H1 (cell line): ENCODE measurements around the gene PDGFA. TPM values are rescaled to one million over a fixed set of nuclear protein-coding genes. Genes with fewer than 3 reads are reported as not detected.
A peak's percentile ranks its signal among the peaks of the same experiment; 100 is the strongest.

Experiments used
- CTCF ChIA-PET: fragments of 300-600 bp; sonication (Branson Sonifier 250); formaldehyde crosslinking; loops from one replicate; lab custom pipeline; 2021; ENCODE audit not compliant: partially characterized antibody; lab: Charles Lee
- POLR2A ChIA-PET: fragments of 300-600 bp; sonication (Branson Sonifier 250); formaldehyde crosslinking; loops from one replicate; lab custom pipeline; 2021; ENCODE audit warnings: inconsistent platforms; ENCODE audit not compliant: partially characterized antibody; lab: Charles Lee
- DNase-seq, 2 experiments: peaks; one replicate each; pipeline versions ENCODE4 v3.0.0 to v3.0.0-alpha.2; 2010 to 2022; ENCODE audit warnings: low spot score in 2 of 2, low read depth in 1 of 2, mixed read lengths in 1 of 2
- FAIRE-seq: peaks from 2 replicates; lab custom pipeline; 2011; peaks lifted over from hg19 to GRCh38; lab: Jason Lieb, UNC
- H2AFZ ChIP-seq: 2 replicates; pipeline ENCODE4 v1.8.1; 2012; ENCODE audit warnings: low read length, inconsistent platforms
- H2AK5ac ChIP-seq: 2 replicates; pipeline ENCODE4 v1.6.1; 2013; ENCODE audit warnings: low read depth, low read length
- H2BK120ac ChIP-seq: replicated peaks from 2 replicates; pipeline ENCODE3; 2013; ENCODE audit warnings: low read depth, low read length, inconsistent platforms
- H2BK12ac ChIP-seq: 2 replicates; pipeline ENCODE4 v1.6.1; 2013; ENCODE audit warnings: low read depth, low read length
- H2BK15ac ChIP-seq: 2 replicates; pipeline ENCODE4 v1.6.1; 2013; ENCODE audit warnings: low read length
- H2BK20ac ChIP-seq: 2 replicates; pipeline ENCODE4 v1.6.1; 2013; ENCODE audit warnings: low read length
- H2BK5ac ChIP-seq: 2 replicates; pipeline ENCODE4 v1.6.1; 2013; ENCODE audit warnings: low read depth, low read length
- H3K14ac ChIP-seq: 2 replicates; pipeline ENCODE4 v1.6.1; 2013; ENCODE audit warnings: inconsistent platforms; ENCODE audit not compliant: insufficient read length
- H3K18ac ChIP-seq: 2 replicates; pipeline ENCODE4 v1.6.1; 2013; ENCODE audit warnings: low read length; ENCODE audit errors: extremely low read depth
- H3K23ac ChIP-seq: 2 replicates; pipeline ENCODE4 v1.6.1; 2013; ENCODE audit warnings: inconsistent platforms; ENCODE audit not compliant: insufficient read length
- H3K23me2 ChIP-seq: 2 replicates; pipeline ENCODE4 v1.6.1; 2013; ENCODE audit warnings: low read depth, low read length
- H3K27ac ChIP-seq: 2 replicates; pipeline ENCODE4 v1.6.1; 2011; ENCODE audit warnings: low read depth, low read length, inconsistent platforms
- H3K27me3 ChIP-seq, 4 experiments: replicated peaks in 1 of 4; 1 replicate in 1 of 4; 2 replicates in 3 of 4; pipeline versions ENCODE4 v1.6.1 to v1.8.1; 2011 to 2013; ENCODE audit warnings: low read length in 3 of 4, mild to moderate bottlenecking in 3 of 4, inconsistent platforms in 2 of 4, mixed read lengths in 2 of 4, moderate library complexity in 1 of 4; ENCODE audit not compliant: control insufficient read depth in 3 of 4, insufficient read depth in 3 of 4; ENCODE audit errors: extremely low read depth in 1 of 4
- H3K36me3 ChIP-seq, 4 experiments: 2 replicates each; pipeline versions ENCODE4 v1.6.1 to v1.8.1; 2011 to 2013; ENCODE audit warnings: mild to moderate bottlenecking in 4 of 4, low read length in 3 of 4, moderate library complexity in 2 of 4, control low read depth in 1 of 4, inconsistent platforms in 1 of 4; ENCODE audit not compliant: insufficient read depth in 4 of 4, control insufficient read depth in 2 of 4
- H3K4ac ChIP-seq: replicated peaks from 2 replicates; pipeline ENCODE3; 2013; ENCODE audit warnings: low read length, low read depth, mixed read lengths, inconsistent platforms; ENCODE audit not compliant: insufficient read length
- H3K4me1 ChIP-seq, 4 experiments: replicated peaks in 1 of 4; 1 replicate in 1 of 4; 2 replicates in 3 of 4; pipeline versions ENCODE4 v1.6.1 to v1.8.1; 2011 to 2013; ENCODE audit warnings: low read length in 3 of 4, inconsistent platforms in 2 of 4, mixed read lengths in 1 of 4; ENCODE audit not compliant: insufficient read depth in 4 of 4, control insufficient read depth in 3 of 4
- H3K4me2 ChIP-seq, 2 experiments: 2 replicates each; pipeline versions ENCODE4 v1.6.1 to v1.8.1; 2011 to 2013; ENCODE audit warnings: low read depth in 2 of 2, low read length in 2 of 2, control low read depth in 1 of 2, inconsistent platforms in 1 of 2, mild to moderate bottlenecking in 1 of 2; ENCODE audit not compliant: insufficient read depth in 1 of 2
- H3K4me3 ChIP-seq, 4 experiments: fragments of 200-600, 300-600 bp in 1 of 4; sonication (generic), shearing (Covaris generic), sonication (Bioruptor Twin) in 1 of 4; 2 replicates each; pipeline versions ENCODE4 v1.5.1 to v1.8.1; 2011 to 2016; ENCODE audit warnings: low read length in 4 of 4, low read depth in 3 of 4, control low read depth in 2 of 4, inconsistent platforms in 2 of 4, mild to moderate bottlenecking in 2 of 4, mixed read lengths in 1 of 4, moderate library complexity in 1 of 4; ENCODE audit not compliant: insufficient read depth in 2 of 4; ENCODE audit errors: extremely low read depth in 1 of 4
- H3K56ac ChIP-seq: replicated peaks from 2 replicates; pipeline ENCODE3; 2013; ENCODE audit warnings: low read depth, mild to moderate bottlenecking, mixed read lengths, low read length, inconsistent platforms; ENCODE audit not compliant: insufficient read length
- H3K79me1 ChIP-seq: 2 replicates; pipeline ENCODE4 v1.6.1; 2013; ENCODE audit warnings: low read depth, low read length, control low read depth
- H3K79me2 ChIP-seq, 2 experiments: 2 replicates each; pipeline versions ENCODE4 v1.6.1 to v1.8.1; 2012 to 2013; ENCODE audit warnings: low read length in 2 of 2, mild to moderate bottlenecking in 2 of 2, inconsistent platforms in 1 of 2; ENCODE audit not compliant: insufficient read depth in 2 of 2, control insufficient read depth in 1 of 2
- H3K9ac ChIP-seq, 4 experiments: replicated peaks in 1 of 4; 1 replicate in 1 of 4; 2 replicates in 3 of 4; pipeline versions ENCODE4 v1.6.1 to v1.8.1; 2011 to 2013; ENCODE audit warnings: low read depth in 3 of 4, low read length in 3 of 4, control low read depth in 2 of 4, mild to moderate bottlenecking in 2 of 4, moderate library complexity in 2 of 4, inconsistent platforms in 1 of 4; ENCODE audit errors: extremely low read depth in 1 of 4
- H3K9me3 ChIP-seq, 2 experiments: 2 replicates each; pipeline versions ENCODE4 v1.6.1 to v1.8.1; 2012 to 2013; ENCODE audit warnings: mild to moderate bottlenecking in 2 of 2, moderate library complexity in 2 of 2, control low read depth in 1 of 2, inconsistent platforms in 1 of 2, low read depth in 1 of 2, low read length in 1 of 2, mixed read lengths in 1 of 2; ENCODE audit not compliant: insufficient read depth in 2 of 2
- H4K20me1 ChIP-seq, 2 experiments: replicated peaks in 1 of 2; 2 replicates each; pipeline versions ENCODE3 to v1.8.1; 2011 to 2013; ENCODE audit warnings: inconsistent platforms in 2 of 2, low read length in 2 of 2, mild to moderate bottlenecking in 1 of 2; ENCODE audit not compliant: insufficient read depth in 2 of 2, control insufficient read depth in 1 of 2
- H4K5ac ChIP-seq: 2 replicates; pipeline ENCODE4 v1.6.1; 2013; ENCODE audit warnings: low read length, low read depth, mixed read lengths, inconsistent platforms; ENCODE audit not compliant: insufficient read length
- H4K8ac ChIP-seq: 2 replicates; pipeline ENCODE4 v1.8.0; 2013; ENCODE audit warnings: mild to moderate bottlenecking, moderate library complexity, low read length, inconsistent platforms; ENCODE audit not compliant: insufficient read depth; ENCODE audit errors: extremely low read depth
- H4K91ac ChIP-seq: replicated peaks from 2 replicates; pipeline ENCODE3; 2013; ENCODE audit warnings: low read length, mixed read lengths, inconsistent platforms; ENCODE audit not compliant: insufficient read length
- ASH2L ChIP-seq: fragments of 200-600, 300-600 bp; sonication (generic); IDR thresholded peaks from one replicate; pipeline ENCODE4 v1.7.1; 2017; ENCODE audit warnings: low read length
- CBX8 ChIP-seq: fragments of 300-800, 300-1000 bp; sonication (generic); IDR thresholded peaks from 2 replicates; pipeline ENCODE4 v1.7.1; 2016; ENCODE audit warnings: low read depth, low read length, borderline replicate concordance
- CHD2 ChIP-seq: IDR thresholded peaks from 2 replicates; pipeline ENCODE4 v1.6.1; 2012; ENCODE audit warnings: low read length, improper control_type of control experiment
- SP4 ChIP-seq: IDR thresholded peaks from 2 replicates; pipeline ENCODE4 v1.6.1; 2012; ENCODE audit warnings: low read length, inconsistent platforms
- WGBS, 2 experiments: shearing (Covaris generic) in 1 of 2; methylation state at CpG; one replicate each; pipeline versions ENCODE4 v1.1.6 to v1.1.7; 2013 to 2015; ENCODE audit warnings: low lambda C conversion rate in 2 of 2, mixed read lengths in 2 of 2, inconsistent platforms in 1 of 2, low coverage in 1 of 2, missing lambda C conversion rate in 1 of 2; ENCODE audit not compliant: insufficient replicate concordance in 2 of 2, insufficient coverage in 1 of 2, insufficient read length in 1 of 2; ENCODE audit errors: extremely low coverage in 1 of 2, missing lambda C conversion rate in 1 of 2; 5-methylcytosine and 5-hydroxymethylcytosine counted together
- polyA plus RNA-seq, 7 experiments: library from polyadenylated mRNA; depleted of rRNA in 3 of 7; stranded (reverse) in 5 of 7; unstranded in 2 of 7; fragments of >200 nt in 5 of 7; fragments of 200-250 nt in 2 of 7; gene quantifications; 1 replicate in 5 of 7; 2 replicates in 1 of 7; 4 replicates in 1 of 7; pipeline versions ENCODE4 v1.2.1 to v1.2.3, GENCODE V29; 2011 to 2013; ENCODE audit warnings: missing spikeins in 2 of 7, mixed read lengths in 2 of 7
- total RNA-seq: library from RNA; stranded (reverse); fragmentation: NEBNext Ultra II Directional; extraction: Animal tissue kit (Norgen Biotek cat#: 25700); gene quantifications from 2 replicates; pipeline ENCODE4 v1.2.1, GENCODE V29; 2021
- TF ChIP-seq, protein P1 (sequence below): IDR thresholded peaks from 2 replicates; pipeline ENCODE4 v1.6.1; 2011; ENCODE audit warnings: low read length, improper control_type of control experiment
- TF ChIP-seq, protein P2 (sequence below): IDR thresholded peaks from 2 replicates; pipeline ENCODE4 v1.6.1; 2012; ENCODE audit warnings: inconsistent platforms

The PDGFA gene
- total and polyA plus RNA-seq, 2 of the 8 experiments (the other 6 are each of a cell fraction or from before 2014, with no cell fraction given) = 21.1 to 43.0 TPM

DNA sequence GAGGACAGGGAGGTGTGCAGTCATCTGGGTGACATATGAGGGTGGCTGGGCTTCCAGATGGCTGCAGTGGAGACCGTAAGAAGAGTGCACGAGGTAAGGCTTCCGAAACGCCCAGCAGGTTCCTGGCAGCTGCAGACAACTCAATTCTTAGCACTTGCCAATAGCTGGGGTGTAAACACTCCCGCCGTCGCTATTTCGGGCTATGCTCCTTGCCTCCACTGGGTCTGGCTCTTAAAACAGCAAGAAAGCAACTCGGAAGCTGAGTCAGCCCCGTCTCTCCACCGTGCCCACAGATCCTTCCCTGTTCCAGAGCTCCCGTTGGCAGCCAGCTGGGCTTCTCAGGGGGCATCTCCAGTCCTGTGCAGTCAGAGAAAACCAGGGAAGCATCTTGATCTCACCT lies 6.1 kb upstream of the PDGFA start:
- Histone ChIP-seq H2BK12ac (0 out of 2 replicates have a peak overlapping the region, but pooled peaks have one; percentile 68), H3K23ac (no peak overlapping the region), H2BK5ac (no peak overlapping the region), H3K4me1 (peaks cover 0 to 15% (median 8%) of the 10 kb centered on the region in 4 experiments; a peak in 5 of 7 replicates), H3K4me2 (no peak overlapping the region), H3K9ac (no peak overlapping the region), H2AK5ac (0 out of 2 replicates have a peak overlapping the region, but pooled peaks have one; percentile 39), H3K23me2 (peaks cover 27% of the 10 kb centered on the region), H3K79me2 (no peaks in the 10 kb centered on the region), H4K91ac (no peak overlapping the region), H3K27ac (no peak overlapping the region), H2AFZ (no peak overlapping the region), H4K8ac (no peak overlapping the region), H3K18ac (no peak overlapping the region), H3K56ac (no peak overlapping the region), H4K5ac (no peak overlapping the region), H2BK120ac (no peak overlapping the region), H3K14ac (no peak overlapping the region), H3K9me3 (no peaks in the 10 kb centered on the region; a peak in 1 of 4 replicates), H3K79me1 (no peaks in the 10 kb centered on the region), H3K4ac (no peak overlapping the region), H3K27me3 (peaks cover 24 to 40% (median 31%) of the 10 kb centered on the region in 4 experiments), H2BK15ac (no peak overlapping the region; the same call in 1 of the 2 replicates), H3K4me3 (no peak overlapping the region), H3K36me3 (no peaks in the 10 kb centered on the region; a peak in 1 of 8 replicates), H4K20me1 (peaks cover 0 to 9% of the 10 kb centered on the region in 2 experiments), H2BK20ac (no peak overlapping the region)
- ChIA-PET CTCF (interaction anchor here (0.5 kb wide), 1 partner anchor 210 kb away, joined by 3 read pairs; no protein-coding TSS in a partner anchor), POLR2A (interaction anchor here (2.1 kb wide), 1 partner anchor 12 kb away, joined by 9 read pairs; no protein-coding TSS in a partner anchor)
- no peak for DNase-seq
- TF ChIP-seq SP4 (no peak), CHD2 (no peak), CBX8 (no peak), ASH2L (no peak)
- TF ChIP-seq, protein P1, sequence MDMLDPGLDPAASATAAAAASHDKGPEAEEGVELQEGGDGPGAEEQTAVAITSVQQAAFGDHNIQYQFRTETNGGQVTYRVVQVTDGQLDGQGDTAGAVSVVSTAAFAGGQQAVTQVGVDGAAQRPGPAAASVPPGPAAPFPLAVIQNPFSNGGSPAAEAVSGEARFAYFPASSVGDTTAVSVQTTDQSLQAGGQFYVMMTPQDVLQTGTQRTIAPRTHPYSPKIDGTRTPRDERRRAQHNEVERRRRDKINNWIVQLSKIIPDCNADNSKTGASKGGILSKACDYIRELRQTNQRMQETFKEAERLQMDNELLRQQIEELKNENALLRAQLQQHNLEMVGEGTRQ = no peak
- TF ChIP-seq, protein P2, sequence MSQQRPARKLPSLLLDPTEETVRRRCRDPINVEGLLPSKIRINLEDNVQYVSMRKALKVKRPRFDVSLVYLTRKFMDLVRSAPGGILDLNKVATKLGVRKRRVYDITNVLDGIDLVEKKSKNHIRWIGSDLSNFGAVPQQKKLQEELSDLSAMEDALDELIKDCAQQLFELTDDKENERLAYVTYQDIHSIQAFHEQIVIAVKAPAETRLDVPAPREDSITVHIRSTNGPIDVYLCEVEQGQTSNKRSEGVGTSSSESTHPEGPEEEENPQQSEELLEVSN = no peak
- FAIRE-seq = no peak
- 90% methylated on average over 12 of the region's 12 CpGs; no CpG with 5 or more reads in 1 of the 2 experiments for WGBS, 2 experiments
